HEK293 (cell line): ENCODE measurements around the gene LRCH1.

Experiments used
- CTCF ChIP-seq: fragments of 450-650 bp; formaldehyde crosslinking; IDR thresholded peaks from 2 replicates; pipeline ENCODE4 v1.5.1; 2016; ENCODE audit warnings: missing biosample characterization, missing genetic modification characterization
- PBX3 ChIP-seq: sonication (generic); formaldehyde crosslinking; IDR thresholded peaks from 2 replicates; pipeline ENCODE4 v1.8.1; 2022; ENCODE audit warnings: mild to moderate bottlenecking, moderate library complexity, missing genetic modification reagents
- TCF7L2 ChIP-seq: IDR thresholded peaks from 2 replicates; pipeline ENCODE4 v1.6.1; 2011; ENCODE audit warnings: low read depth, mild to moderate bottlenecking, inconsistent platforms, low read length, moderate library complexity, borderline replicate concordance
- ZBTB20 ChIP-seq: fragments of 450-650 bp; formaldehyde crosslinking; IDR thresholded peaks from 2 replicates; pipeline ENCODE4 v1.5.1; 2016; ENCODE audit warnings: missing biosample characterization, missing genetic modification characterization
- ZBTB8A ChIP-seq: fragments of 450-650 bp; formaldehyde crosslinking; IDR thresholded peaks from 2 replicates; pipeline ENCODE4 v1.5.1; 2016; ENCODE audit warnings: missing biosample characterization, missing genetic modification characterization
- ZFHX2 ChIP-seq: fragments of 450-650 bp; formaldehyde crosslinking; conservative IDR thresholded peaks from 2 replicates; pipeline ENCODE4 v1.5.1; 2016; ENCODE audit warnings: missing biosample characterization, missing genetic modification characterization
- ZNF146 ChIP-seq: fragments of 450-650 bp; formaldehyde crosslinking; IDR thresholded peaks from 2 replicates; pipeline ENCODE4 v1.5.1; 2016; ENCODE audit warnings: missing biosample characterization, missing genetic modification characterization
- ZNF521 ChIP-seq: fragments of 450-650 bp; formaldehyde crosslinking; IDR thresholded peaks from 2 replicates; pipeline ENCODE4 v1.5.1; 2017; ENCODE audit warnings: missing biosample characterization, mild to moderate bottlenecking, missing genetic modification characterization
- ZNF677 ChIP-seq: fragments of 450-650 bp; IDR thresholded peaks from 2 replicates; pipeline ENCODE4 v1.5.0; 2018; ENCODE audit warnings: missing biosample characterization, mild to moderate bottlenecking, missing genetic modification characterization, moderate library complexity
- TF ChIP-seq, protein P1 (sequence below): fragments of 450-650 bp; formaldehyde crosslinking; IDR thresholded peaks from 2 replicates; pipeline ENCODE4 v1.5.1; 2016; ENCODE audit warnings: missing biosample characterization, missing genetic modification characterization
- TF ChIP-seq, protein P2 (sequence below): fragments of 450-650 bp; formaldehyde crosslinking; IDR thresholded peaks from 2 replicates; pipeline ENCODE4 v1.5.1; 2016; ENCODE audit warnings: missing biosample characterization, missing genetic modification characterization

DNA sequence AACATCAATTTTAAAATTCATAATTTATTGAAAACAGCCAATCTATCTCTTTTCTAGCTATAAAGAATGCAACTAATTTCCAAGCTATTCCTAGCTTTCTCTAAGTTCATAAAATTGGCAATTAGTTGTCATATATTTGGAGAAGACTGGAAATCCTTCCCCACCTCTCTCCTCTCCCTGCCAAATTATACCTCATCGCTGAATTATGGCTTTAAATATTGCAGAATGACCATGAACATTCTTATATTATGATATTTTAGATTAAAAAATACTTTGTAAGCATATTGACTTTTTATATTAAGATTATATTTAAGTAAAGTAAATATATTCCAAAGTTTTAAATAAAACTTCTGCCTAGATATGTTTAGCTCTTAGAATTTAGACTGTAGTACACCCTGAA is 185.8 kb downstream of the LRCH1 start:
- no peak for TF ChIP-seq ZBTB20
- TF ChIP-seq CTCF (tag by site-specific recombination): no peak
- TF ChIP-seq, protein P1, sequence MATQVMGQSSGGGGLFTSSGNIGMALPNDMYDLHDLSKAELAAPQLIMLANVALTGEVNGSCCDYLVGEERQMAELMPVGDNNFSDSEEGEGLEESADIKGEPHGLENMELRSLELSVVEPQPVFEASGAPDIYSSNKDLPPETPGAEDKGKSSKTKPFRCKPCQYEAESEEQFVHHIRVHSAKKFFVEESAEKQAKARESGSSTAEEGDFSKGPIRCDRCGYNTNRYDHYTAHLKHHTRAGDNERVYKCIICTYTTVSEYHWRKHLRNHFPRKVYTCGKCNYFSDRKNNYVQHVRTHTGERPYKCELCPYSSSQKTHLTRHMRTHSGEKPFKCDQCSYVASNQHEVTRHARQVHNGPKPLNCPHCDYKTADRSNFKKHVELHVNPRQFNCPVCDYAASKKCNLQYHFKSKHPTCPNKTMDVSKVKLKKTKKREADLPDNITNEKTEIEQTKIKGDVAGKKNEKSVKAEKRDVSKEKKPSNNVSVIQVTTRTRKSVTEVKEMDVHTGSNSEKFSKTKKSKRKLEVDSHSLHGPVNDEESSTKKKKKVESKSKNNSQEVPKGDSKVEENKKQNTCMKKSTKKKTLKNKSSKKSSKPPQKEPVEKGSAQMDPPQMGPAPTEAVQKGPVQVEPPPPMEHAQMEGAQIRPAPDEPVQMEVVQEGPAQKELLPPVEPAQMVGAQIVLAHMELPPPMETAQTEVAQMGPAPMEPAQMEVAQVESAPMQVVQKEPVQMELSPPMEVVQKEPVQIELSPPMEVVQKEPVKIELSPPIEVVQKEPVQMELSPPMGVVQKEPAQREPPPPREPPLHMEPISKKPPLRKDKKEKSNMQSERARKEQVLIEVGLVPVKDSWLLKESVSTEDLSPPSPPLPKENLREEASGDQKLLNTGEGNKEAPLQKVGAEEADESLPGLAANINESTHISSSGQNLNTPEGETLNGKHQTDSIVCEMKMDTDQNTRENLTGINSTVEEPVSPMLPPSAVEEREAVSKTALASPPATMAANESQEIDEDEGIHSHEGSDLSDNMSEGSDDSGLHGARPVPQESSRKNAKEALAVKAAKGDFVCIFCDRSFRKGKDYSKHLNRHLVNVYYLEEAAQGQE (tag by site-specific recombination): no peak
- TF ChIP-seq ZFHX2 (tag by site-specific recombination): no peak
- no peak for TF ChIP-seq PBX3 (CRISPR knock-in tag)
- TF ChIP-seq, protein P2, sequence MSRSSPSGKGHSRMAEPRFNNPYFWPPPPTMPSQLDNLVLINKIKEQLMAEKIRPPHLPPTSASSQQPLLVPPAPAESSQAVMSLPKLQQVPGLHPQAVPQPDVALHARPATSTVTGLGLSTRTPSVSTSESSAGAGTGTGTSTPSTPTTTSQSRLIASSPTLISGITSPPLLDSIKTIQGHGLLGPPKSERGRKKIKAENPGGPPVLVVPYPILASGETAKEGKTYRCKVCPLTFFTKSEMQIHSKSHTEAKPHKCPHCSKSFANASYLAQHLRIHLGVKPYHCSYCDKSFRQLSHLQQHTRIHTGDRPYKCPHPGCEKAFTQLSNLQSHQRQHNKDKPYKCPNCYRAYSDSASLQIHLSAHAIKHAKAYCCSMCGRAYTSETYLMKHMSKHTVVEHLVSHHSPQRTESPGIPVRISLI: no peak
- no peak for TF ChIP-seq ZNF677
- no peak for TF ChIP-seq ZNF146
- TF ChIP-seq ZBTB8A (tag by site-specific recombination): no peak
- TF ChIP-seq ZNF521 (tag by site-specific recombination): no peak
- TF ChIP-seq TCF7L2: no peak
